ENCODE data around the gene DOCK3. TPM values are rescaled to one million over a fixed set of nuclear protein-coding genes. Genes with fewer than 3 reads are reported as not detected.

The DOCK3 gene
- total and polyA plus RNA-seq, 2 donors (not counting 3 experiments of a cell fraction or from before 2014, with no cell fraction given), result 0.08 to 0.13 TPM

GRCh38 chr3:50982540-50983325, 308.0 kb downstream of the DOCK3 start:
- H3K4me2 ChIP-seq (ENCODE audit: insufficient read depth, low read length), result no peak overlapping the region
- no peaks in the 10 kb centered on the region for H3K36me3 ChIP-seq (ENCODE audit: control insufficient read depth in 2 of 2, extremely low read depth in 1 of 2, insufficient read depth in 2 of 2, low read length in 2 of 2)
- H3K9me1 ChIP-seq (replicated peaks; ENCODE audit: control insufficient read depth, extremely low read depth, insufficient read depth, low read length), result no peaks in the 10 kb centered on the region
- intact Hi-C loops (cut with micrococcal nuclease), result no loop called here
- DNase-seq (ENCODE audit: low read depth, low spot score) (no peak), FAIRE-seq (no peak)
- no peak overlapping the region for H3K27ac ChIP-seq (ENCODE audit: insufficient read depth, low read depth, low read length)
- no peak overlapping the region for H3K4me3 ChIP-seq (replicated peaks in 1 of 3; ENCODE audit: insufficient read depth in 1 of 3, low read depth in 1 of 3, low read length in 3 of 3)
- H3K9me3 ChIP-seq (replicated peaks; ENCODE audit: control insufficient read depth, insufficient read depth, low read length), result no peaks in the 10 kb centered on the region
- ChIA-PET POLR2A (no interaction called here), CTCF (interaction anchor here (1.6 kb wide), 1 partner anchor 11 kb away, joined by 3 read pairs; no protein-coding TSS in a partner anchor)
- H2AFZ ChIP-seq (ENCODE audit: low read depth, low read length), result no peak overlapping the region
- dilution Hi-C loops (cut with MboI; ENCODE audit: extremely low pct_ligation_motif_present, low sequenced_read_pairs), result no loop called here
- no peaks in the 10 kb centered on the region for H3K4me1 ChIP-seq (ENCODE audit: control insufficient read depth, extremely low read depth, insufficient read depth, low read length)
- H3K27me3 ChIP-seq (ENCODE audit: control insufficient read depth in 2 of 2, insufficient read depth in 2 of 2, low read length in 2 of 2), result no peaks in the 10 kb centered on the region
- H4K20me1 ChIP-seq (replicated peaks; ENCODE audit: control insufficient read depth, extremely low read depth, insufficient read depth, low read length), result no peaks in the 10 kb centered on the region
- TF ChIP-seq POLR2AphosphoS5 (IDR thresholded peaks at IDR 0.05; ENCODE audit: insufficient read depth, low read depth, low read length) (no peak), MAX (IDR thresholded peaks at IDR 0.05; ENCODE audit: insufficient read depth, insufficient read length) (no peak), FOS (IDR thresholded peaks at IDR 0.05; ENCODE audit: borderline replicate concordance, insufficient read depth, low read length) (no peak), CTCF (IDR thresholded peaks at IDR 0.05; ENCODE audit: extremely low read depth in 1 of 2, insufficient read depth in 1 of 2, low read depth in 1 of 2, low read length in 2 of 2) (no peak), JUN (IDR thresholded peaks at IDR 0.05; ENCODE audit: borderline replicate concordance, insufficient read depth, insufficient read length, low read depth) (no peak), MYC (IDR thresholded peaks at IDR 0.05; ENCODE audit: low read depth, low read length) (no peak), POLR2A (IDR thresholded peaks at IDR 0.05; ENCODE audit: low read depth, low read length) (no peak), EZH2 (IDR thresholded peaks at IDR 0.05; ENCODE audit: borderline replicate concordance, low read depth, low read length, severe bottlenecking) (no peak), GATA2 (IDR thresholded peaks at IDR 0.05; ENCODE audit: insufficient read depth, insufficient read length, low read depth, low read length) (no peak)
- no TSS peak for BruUV-seq (replicated peaks)
- H3K79me2 ChIP-seq (ENCODE audit: control insufficient read depth, insufficient read depth, low read length), result no peaks in the 10 kb centered on the region
- H3K9ac ChIP-seq (replicated peaks; ENCODE audit: extremely low read depth, insufficient read depth, low read length), result no peak overlapping the region

Data from endothelial cell of umbilical vein (primary cell).